Memory B cell (primary cell): ENCODE measurements around the gene CGNL1.

Experiments
- ATAC-seq: fragments of 150-1000 bp; cut with Tn5 transposase; 2 replicates; pipeline ENCODE4 v1.10.0; 2021; ENCODE audit warnings: low read depth, mild to moderate bottlenecking, moderate library complexity
- DNase-seq, 2 donors: peaks; one replicate each; pipeline ENCODE4 v3.0.0; 2022; ENCODE audit warnings: low spot score in 2 of 2
- H3K27ac Mint-ChIP-seq: one replicate; pipeline ENCODE4 v1.8.0; 2022; ENCODE audit warnings: mild to moderate bottlenecking, moderate library complexity, mixed read lengths
- H3K27me3 Mint-ChIP-seq: one replicate; pipeline ENCODE4 v1.8.0; 2022; ENCODE audit warnings: mixed read lengths
- H3K36me3 Mint-ChIP-seq: one replicate; pipeline ENCODE4 v1.8.0; 2022; ENCODE audit warnings: mild to moderate bottlenecking, mixed read lengths
- H3K4me1 Mint-ChIP-seq: one replicate; pipeline ENCODE4 v1.8.0; 2022; ENCODE audit warnings: mixed read lengths
- H3K4me3 Mint-ChIP-seq: one replicate; pipeline ENCODE4 v1.8.0; 2022; ENCODE audit warnings: mild to moderate bottlenecking, moderate library complexity, mixed read lengths
- H3K9me3 Mint-ChIP-seq: one replicate; pipeline ENCODE4 v1.8.0; 2022; ENCODE audit warnings: mixed read lengths

The CGNL1 gene

DNA sequence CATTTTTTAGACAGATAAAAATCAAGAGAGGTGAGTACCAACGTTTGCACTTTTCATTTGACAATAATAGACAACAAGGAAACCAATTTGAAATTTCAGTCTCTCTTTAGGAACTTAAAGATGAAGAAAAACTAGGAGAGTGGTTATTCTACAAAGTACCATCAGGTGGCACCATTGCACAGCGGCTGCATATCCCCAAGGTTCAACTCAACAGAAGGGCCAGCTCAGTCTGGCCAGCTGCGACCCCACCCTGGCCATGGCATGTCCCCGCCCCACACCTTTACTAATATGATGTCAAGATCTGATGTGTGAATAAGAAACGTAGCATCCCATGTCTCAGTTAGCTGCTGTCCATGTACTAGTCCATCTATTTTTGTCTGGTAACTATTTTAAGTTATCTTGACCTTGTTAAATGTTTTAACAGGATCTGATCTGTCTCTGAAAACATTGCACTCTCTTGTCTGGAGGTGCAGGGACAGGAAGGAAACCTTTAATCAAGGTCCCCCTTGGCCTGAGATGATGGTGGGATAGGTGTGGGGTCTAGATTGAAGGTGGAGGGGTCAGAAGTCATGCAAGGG lies 35.5 kb upstream of the CGNL1 start:
- no peak overlapping the region for H3K4me3 Mint-ChIP-seq
- H3K27ac Mint-ChIP-seq: no peak overlapping the region
- ATAC-seq (peak; percentile 53), DNase-seq (peak in 1 of 2 donors; percentile 26)
- no peaks in the 10 kb centered on the region for H3K36me3 Mint-ChIP-seq
- H3K4me1 Mint-ChIP-seq: no peaks in the 10 kb centered on the region
- peaks cover 13% of the 10 kb centered on the region for H3K27me3 Mint-ChIP-seq
- peaks cover 2% of the 10 kb centered on the region for H3K9me3 Mint-ChIP-seq

DNA sequence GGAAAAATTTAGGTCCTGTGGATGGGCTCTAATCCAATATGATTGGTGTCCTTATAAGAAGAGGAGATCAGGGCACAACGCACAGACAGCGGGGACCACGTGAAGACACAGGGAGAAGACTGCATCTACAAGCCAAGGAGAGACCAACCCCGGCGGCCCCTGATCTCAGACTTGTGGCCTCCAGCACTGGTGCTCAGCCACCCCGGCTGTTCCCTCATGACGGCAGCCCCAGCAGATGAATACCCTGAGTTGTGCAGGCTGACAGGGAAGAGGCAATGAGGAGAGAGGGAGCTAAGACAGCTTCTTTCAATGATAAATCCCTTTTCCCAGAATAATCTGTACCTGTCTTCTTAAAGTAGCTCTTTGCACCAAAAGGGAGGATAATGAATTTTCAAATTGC lies 33.3 kb upstream of the CGNL1 start:
- DNase-seq: no peak
- no peak for ATAC-seq
- Mint-ChIP-seq H3K4me1 (no peaks in the 10 kb centered on the region), H3K36me3 (no peaks in the 10 kb centered on the region), H3K27ac (no peak overlapping the region), H3K9me3 (peaks cover 2% of the 10 kb centered on the region), H3K4me3 (no peak overlapping the region), H3K27me3 (peaks cover 11% of the 10 kb centered on the region)

DNA sequence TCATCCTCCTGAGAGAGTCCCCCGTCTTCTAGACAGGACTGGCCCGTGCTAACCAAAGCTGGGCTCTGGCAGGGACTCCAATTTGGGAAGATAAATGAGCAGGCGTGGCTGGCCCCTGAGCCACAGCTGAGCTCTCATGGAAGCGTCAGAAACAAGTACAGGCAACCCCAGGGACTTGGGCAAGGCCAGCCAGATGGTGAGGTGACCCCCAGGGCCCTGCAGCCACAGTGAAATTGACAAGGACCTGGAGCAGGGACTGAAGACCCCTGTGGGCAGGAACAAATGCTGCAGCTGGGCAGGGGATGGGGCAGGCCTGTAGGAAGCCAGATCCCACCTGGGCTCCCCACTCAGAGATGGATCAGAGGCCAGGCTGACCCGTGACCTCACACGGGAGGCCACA lies 32.8 kb upstream of the CGNL1 start:
- H3K36me3 Mint-ChIP-seq: no peaks in the 10 kb centered on the region

DNA sequence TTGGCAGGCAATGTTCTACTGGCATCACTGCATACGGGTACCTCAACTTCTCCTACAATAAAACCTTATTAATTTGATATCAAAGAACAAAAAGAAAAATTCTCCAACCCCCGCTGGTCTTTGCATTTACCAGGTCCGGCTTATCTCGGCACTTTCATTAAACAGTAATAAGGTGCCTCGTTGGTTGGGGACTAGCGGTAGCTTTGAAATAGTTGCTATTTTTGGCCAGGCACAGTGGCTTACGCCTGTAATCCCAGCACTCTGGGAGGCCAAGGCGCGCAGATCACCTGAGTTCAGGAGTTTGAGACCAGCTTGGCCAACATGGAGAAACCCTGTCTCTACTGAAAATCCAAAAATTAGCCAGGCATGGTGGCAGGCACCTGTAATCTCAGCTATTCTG lies 32.0 kb upstream of the CGNL1 start:
- DNase-seq: no peak
- ATAC-seq: no peak
- no peak overlapping the region for H3K4me3 Mint-ChIP-seq
- H3K36me3 Mint-ChIP-seq: no peaks in the 10 kb centered on the region
- H3K4me1 Mint-ChIP-seq: no peaks in the 10 kb centered on the region
- H3K27ac Mint-ChIP-seq: no peak overlapping the region
- peaks cover 5% of the 10 kb centered on the region for H3K27me3 Mint-ChIP-seq
- peaks cover 2% of the 10 kb centered on the region for H3K9me3 Mint-ChIP-seq

More for the DNA sequence above, 32.8 kb upstream of the CGNL1 start:
- Mint-ChIP-seq H3K27ac (no peak overlapping the region), H3K4me1 (no peaks in the 10 kb centered on the region), H3K4me3 (no peak overlapping the region), H3K27me3 (peaks cover 11% of the 10 kb centered on the region), H3K9me3 (peaks cover 2% of the 10 kb centered on the region)
- DNase-seq: no peak
- ATAC-seq: no peak

DNA sequence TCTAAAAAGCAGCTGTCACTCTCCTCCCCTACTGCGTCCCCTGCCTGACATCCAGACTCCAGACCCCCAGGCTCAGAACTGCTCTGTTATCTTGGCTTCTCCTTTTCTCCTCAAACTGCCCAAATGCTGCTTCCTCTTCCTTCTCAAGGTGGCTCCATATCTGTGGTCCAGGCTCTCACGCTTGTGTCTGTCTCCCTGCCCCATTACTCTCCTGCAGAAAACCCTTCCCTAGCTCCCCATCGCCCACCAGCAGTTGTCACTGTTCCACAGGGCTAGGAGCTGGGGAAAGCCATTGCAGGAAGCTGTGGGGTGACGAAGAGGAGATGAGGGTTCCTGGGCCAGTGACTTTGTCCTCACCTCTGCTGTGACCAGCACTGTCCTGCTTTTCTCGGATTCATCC lies 30.7 kb upstream of the CGNL1 start:
- Mint-ChIP-seq H3K4me1 (no peaks in the 10 kb centered on the region), H3K27ac (no peak overlapping the region)

DNA sequence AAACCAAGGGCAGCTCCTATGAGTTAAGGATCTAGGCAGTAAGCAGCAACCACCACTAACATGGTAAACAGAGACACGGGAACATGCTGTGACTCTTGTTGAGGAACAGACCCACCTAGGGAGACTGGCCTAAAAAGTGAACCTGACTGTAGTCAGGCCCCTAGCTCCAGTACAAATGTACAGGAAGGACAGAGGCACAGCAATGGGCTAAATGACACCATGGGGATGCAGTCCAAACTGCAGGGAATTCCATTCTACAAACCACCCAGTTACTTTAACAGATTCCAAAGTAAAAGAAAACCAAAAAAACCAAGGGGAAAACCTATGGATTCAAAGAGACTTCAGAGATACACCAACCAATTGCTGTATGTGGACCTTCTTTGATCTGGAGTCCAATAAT lies 28.2 kb upstream of the CGNL1 start:
- Mint-ChIP-seq H3K4me1 (no peaks in the 10 kb centered on the region), H3K9me3 (peaks cover 2% of the 10 kb centered on the region), H3K27me3 (peaks cover 6% of the 10 kb centered on the region), H3K36me3 (no peaks in the 10 kb centered on the region), H3K4me3 (no peak overlapping the region), H3K27ac (no peak overlapping the region)
- ATAC-seq (no peak), DNase-seq (no peak)

More for the DNA sequence above, 30.7 kb upstream of the CGNL1 start:
- DNase-seq (no peak), ATAC-seq (no peak)
- H3K36me3 Mint-ChIP-seq: no peaks in the 10 kb centered on the region
- H3K9me3 Mint-ChIP-seq: peaks cover 2% of the 10 kb centered on the region
- H3K4me3 Mint-ChIP-seq: no peak overlapping the region
- H3K27me3 Mint-ChIP-seq: peaks cover 4% of the 10 kb centered on the region

DNA sequence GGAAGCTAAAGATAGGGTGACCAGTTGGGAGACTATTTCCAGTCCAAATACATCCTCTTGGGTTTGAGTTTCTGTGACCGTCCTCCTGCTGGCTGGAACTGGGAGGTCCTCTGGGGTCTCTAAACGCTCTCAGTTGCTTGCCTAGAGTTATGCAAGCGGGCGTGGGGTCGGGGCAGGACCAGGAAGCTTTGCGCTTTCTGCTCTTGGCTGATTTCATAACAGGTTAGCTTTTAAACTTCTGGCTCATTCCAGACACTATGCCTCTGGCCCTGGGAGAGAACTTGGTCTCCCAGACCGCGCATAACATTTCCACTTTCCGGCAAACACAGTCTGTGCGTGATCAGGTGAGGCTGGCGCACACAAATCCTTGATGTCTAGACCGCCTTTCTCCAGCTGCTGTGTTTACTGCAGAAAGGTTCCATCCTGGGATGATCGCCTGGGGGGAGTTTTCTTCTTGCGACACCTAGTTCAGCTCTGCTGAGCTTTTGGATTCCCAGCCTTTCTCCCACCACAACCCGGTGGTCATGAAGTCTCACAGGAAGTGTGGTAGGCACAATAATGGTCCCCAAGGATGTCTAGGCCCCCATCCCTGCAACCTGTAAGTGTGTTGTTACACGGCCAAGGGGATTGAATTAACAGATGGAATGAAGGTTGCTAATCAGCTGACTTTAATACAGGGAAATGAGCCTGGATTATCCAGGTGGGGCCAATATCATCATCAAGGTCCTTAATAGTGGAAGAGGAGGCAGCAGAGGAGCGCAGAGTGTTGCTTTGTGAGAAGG lies 23.6 kb upstream of the CGNL1 start:
- H3K36me3 Mint-ChIP-seq: no peaks in the 10 kb centered on the region
- ATAC-seq: no peak
- H3K9me3 Mint-ChIP-seq: no peaks in the 10 kb centered on the region
- no peaks in the 10 kb centered on the region for H3K4me1 Mint-ChIP-seq
- H3K27ac Mint-ChIP-seq: no peak overlapping the region
- no peak for DNase-seq
- H3K4me3 Mint-ChIP-seq: no peak overlapping the region
- H3K27me3 Mint-ChIP-seq: peaks cover 14% of the 10 kb centered on the region

DNA sequence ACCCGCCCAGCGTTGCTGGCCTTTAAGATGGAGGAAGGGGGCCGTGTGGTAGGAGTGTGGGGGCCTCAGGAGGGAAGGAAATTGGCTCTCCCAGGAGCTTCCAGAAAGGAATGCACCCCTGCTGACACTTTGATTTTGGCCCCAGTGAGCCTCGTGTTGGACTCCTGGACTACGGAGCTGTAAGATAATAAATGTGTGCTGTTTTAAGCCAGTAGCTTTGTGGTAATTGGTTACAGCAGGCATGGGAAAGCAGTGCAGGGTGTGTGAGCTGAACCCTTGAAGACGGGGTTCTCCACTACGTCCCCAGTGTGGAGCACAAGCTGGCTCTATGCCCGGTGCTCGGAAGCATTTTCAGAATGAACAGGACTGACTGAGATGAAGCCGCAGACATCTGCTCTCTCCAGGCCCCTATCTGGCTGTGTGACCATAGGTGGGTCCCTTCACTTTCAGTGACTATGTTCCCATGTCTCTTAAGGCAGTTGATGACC lies 22.9 kb upstream of the CGNL1 start:
- Mint-ChIP-seq H3K4me1 (no peaks in the 10 kb centered on the region), H3K4me3 (no peak overlapping the region), H3K27ac (no peak overlapping the region), H3K9me3 (no peaks in the 10 kb centered on the region), H3K36me3 (no peaks in the 10 kb centered on the region), H3K27me3 (peaks cover 14% of the 10 kb centered on the region)
- ATAC-seq (no peak), DNase-seq (no peak)

DNA sequence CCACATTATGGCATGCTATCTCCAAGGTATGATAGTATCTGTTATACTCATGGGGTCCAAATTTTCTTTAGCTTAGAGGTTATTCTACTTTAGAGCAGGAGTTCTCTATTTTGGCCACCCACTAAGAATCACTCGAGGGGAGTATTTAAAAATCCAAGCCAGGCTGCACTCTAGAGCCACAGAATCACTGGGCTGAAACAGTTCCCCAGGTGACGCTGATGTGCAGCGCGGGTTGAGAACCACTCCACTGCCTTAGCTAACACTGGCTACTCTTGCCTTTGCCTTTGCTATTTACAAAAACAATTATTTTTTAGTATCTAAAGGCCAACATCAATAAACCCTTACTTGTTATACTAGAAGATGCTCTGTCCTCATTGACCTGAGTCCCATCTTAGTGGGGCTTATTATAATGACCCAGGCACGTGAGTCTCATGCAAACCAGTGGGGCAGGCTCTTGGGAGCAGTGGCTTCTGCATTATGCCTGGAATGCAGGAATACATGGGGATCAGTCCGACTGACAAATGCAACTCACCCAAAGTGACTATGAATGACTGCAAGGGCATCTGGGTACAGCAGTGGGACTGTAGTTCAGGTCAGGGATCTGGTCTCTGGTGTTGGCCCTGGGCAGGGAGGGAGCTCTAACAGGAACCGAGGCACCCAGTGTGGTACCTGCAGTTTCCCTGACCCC lies 21.7 kb upstream of the CGNL1 start:
- Mint-ChIP-seq H3K4me3 (no peak overlapping the region), H3K36me3 (no peaks in the 10 kb centered on the region), H3K27ac (no peak overlapping the region), H3K4me1 (no peaks in the 10 kb centered on the region), H3K27me3 (peaks cover 14% of the 10 kb centered on the region), H3K9me3 (no peaks in the 10 kb centered on the region)
- no peak for ATAC-seq
- no peak for DNase-seq

DNA sequence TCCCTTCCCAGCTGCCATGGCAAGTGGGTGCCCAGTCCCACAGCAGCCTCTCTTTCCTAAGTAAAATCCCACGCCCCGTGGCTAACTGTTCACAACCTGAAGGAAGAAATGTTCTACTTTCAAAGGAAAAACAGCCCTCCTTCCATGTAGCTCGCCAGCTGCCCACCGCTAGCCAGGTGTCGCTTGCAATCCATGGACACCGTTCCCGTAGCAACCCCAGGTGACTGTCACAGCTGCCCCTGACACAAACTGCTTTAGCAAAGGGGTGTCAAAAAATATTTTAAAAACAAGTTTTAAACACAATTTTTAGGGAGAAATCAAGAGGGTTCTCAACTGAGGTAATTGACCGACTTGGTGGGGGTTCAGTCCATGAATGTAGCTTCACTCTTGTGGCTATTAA lies 21.0 kb upstream of the CGNL1 start:
- no peaks in the 10 kb centered on the region for H3K36me3 Mint-ChIP-seq
- ATAC-seq: no peak
- H3K9me3 Mint-ChIP-seq: no peaks in the 10 kb centered on the region
- peaks cover 14% of the 10 kb centered on the region for H3K27me3 Mint-ChIP-seq
- no peaks in the 10 kb centered on the region for H3K4me1 Mint-ChIP-seq
- H3K27ac Mint-ChIP-seq: no peak overlapping the region
- no peak for DNase-seq
- no peak overlapping the region for H3K4me3 Mint-ChIP-seq

DNA sequence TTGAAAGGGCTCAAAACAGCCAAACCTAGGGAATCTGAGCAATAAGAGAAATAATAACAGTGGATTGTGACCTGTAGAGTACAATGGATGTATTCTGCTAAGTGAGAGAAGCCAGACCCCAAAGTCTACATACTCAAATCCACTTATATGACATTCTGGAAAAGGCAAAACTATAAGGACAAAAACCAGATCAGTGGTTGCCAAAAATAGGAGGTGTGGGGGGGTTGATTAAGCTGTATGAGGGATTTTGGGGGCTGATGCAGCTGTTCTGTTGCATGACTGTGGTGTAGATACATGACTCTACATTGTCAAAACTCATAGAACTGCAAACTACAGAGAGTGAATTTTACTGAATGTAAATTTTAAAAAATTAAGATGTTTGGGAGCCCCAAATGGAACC lies 20.1 kb upstream of the CGNL1 start:
- H3K27me3 Mint-ChIP-seq: peaks cover 14% of the 10 kb centered on the region
- ATAC-seq: no peak
- H3K27ac Mint-ChIP-seq: no peak overlapping the region
- no peaks in the 10 kb centered on the region for H3K4me1 Mint-ChIP-seq
- H3K4me3 Mint-ChIP-seq: no peak overlapping the region
- H3K36me3 Mint-ChIP-seq: no peaks in the 10 kb centered on the region
- no peak for DNase-seq
- no peaks in the 10 kb centered on the region for H3K9me3 Mint-ChIP-seq

DNA sequence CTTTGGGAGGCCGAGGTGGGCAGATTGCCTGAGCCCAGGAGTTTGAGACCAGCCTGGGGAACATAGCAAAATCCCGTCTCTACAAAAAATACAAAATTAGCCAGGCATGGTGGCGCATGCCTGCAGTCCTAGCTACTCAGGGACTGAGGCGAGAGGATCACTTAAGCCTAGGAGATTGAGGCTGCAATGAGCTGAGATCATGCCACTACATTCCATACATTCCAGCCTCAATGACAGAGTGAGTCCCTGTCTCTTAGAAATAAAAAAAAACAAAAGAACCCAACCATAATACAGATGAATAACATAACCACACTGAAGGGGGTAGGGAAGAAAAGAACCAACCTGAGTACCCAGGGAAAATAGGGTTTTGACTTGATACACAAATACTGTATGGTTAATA lies 19.7 kb upstream of the CGNL1 start:
- DNase-seq (no peak), ATAC-seq (no peak)
- Mint-ChIP-seq H3K27me3 (peaks cover 14% of the 10 kb centered on the region), H3K4me3 (no peak overlapping the region), H3K36me3 (no peaks in the 10 kb centered on the region), H3K9me3 (no peaks in the 10 kb centered on the region), H3K27ac (no peak overlapping the region), H3K4me1 (no peaks in the 10 kb centered on the region)

DNA sequence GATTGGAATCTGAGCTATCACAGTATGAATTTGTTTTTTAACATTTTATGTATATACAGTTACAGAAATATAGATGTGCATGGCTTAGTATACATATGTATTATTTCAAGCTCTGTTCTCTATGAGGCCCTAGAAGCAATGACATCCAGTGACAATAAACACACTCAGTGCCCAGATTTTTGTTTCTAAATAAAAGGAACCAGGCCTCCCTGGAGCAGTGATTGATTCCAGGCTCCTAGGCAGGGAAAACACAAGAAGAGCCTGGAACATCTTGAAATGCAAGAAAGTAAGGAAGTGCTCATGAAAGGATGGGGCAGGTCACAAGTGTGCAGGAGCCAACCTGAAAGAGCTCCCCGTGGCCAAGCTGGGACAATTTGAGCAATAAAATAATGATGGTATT lies 18.5 kb upstream of the CGNL1 start:
- Mint-ChIP-seq H3K4me1 (no peaks in the 10 kb centered on the region), H3K4me3 (no peak overlapping the region), H3K9me3 (no peaks in the 10 kb centered on the region), H3K27me3 (peaks cover 14% of the 10 kb centered on the region), H3K27ac (no peak overlapping the region), H3K36me3 (no peaks in the 10 kb centered on the region)
- DNase-seq (no peak), ATAC-seq (no peak)

DNA sequence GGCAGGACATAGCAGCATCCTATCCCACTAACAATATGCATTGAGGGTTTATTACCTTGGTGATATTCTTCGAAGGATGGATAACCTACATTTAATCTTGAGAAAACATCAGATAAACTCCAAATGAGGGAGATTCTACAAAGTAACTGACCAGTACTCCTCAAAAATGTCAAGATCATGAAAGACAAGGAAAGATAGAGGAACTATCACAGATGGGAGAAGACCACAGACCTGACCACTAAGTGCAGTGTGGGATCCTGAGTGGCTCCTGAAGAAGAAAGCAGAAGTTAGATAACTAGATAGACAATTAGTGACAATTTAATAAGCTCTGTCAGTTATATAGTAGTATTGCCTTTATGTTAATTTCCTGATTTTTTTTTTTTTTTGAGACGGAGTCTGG lies 17.7 kb upstream of the CGNL1 start:
- no peaks in the 10 kb centered on the region for H3K36me3 Mint-ChIP-seq
- ATAC-seq: no peak
- no peak overlapping the region for H3K4me3 Mint-ChIP-seq
- no peak overlapping the region for H3K27ac Mint-ChIP-seq
- no peaks in the 10 kb centered on the region for H3K9me3 Mint-ChIP-seq
- peaks cover 10% of the 10 kb centered on the region for H3K27me3 Mint-ChIP-seq
- DNase-seq: no peak
- H3K4me1 Mint-ChIP-seq: no peaks in the 10 kb centered on the region
